GM21381 (cell line): Measurements from ENCODE around the gene SETD3.

Experiments used
- ATAC-seq: cut with Tn5 transposase; IDR thresholded peaks from one replicate; pipeline ENCODE4 v1.9.1; 2021; ENCODE audit warnings: mild to moderate bottlenecking, moderate library complexity; ENCODE audit not compliant: unreplicated experiment

SETD3 gene

DNA sequence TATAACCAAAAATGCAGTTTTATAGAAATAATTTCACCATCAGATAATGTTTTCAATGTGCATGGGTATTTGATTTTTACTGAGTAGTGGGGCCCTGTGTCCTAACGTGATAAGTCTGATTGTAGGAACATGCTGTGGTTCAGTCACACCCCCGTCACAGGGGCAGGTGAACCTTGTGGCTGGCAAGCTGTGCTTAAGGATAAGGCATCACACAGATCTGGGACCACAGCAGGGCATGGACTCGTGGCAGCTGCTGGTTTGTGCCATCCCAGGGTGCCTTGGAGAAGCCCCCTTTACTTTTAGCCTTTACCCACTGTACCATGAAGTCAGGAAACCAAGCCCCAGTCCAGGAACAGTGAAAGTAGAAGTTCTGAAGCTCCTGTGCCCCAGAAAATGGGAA lies 17.2 kb upstream of the SETD3 start:
- ATAC-seq, result no peak

- no peak for ATAC-seq
These were observed 16.7 kb upstream of the SETD3 start for GRCh38 chr14:99497341-99497740.

- no peak for ATAC-seq
These were observed 3.4 kb upstream of the SETD3 start for GRCh38 chr14:99484106-99484505.

GRCh38 chr14:99481745-99482099 lies 1.1 kb upstream of the SETD3 start:
- no peak for ATAC-seq

DNA sequence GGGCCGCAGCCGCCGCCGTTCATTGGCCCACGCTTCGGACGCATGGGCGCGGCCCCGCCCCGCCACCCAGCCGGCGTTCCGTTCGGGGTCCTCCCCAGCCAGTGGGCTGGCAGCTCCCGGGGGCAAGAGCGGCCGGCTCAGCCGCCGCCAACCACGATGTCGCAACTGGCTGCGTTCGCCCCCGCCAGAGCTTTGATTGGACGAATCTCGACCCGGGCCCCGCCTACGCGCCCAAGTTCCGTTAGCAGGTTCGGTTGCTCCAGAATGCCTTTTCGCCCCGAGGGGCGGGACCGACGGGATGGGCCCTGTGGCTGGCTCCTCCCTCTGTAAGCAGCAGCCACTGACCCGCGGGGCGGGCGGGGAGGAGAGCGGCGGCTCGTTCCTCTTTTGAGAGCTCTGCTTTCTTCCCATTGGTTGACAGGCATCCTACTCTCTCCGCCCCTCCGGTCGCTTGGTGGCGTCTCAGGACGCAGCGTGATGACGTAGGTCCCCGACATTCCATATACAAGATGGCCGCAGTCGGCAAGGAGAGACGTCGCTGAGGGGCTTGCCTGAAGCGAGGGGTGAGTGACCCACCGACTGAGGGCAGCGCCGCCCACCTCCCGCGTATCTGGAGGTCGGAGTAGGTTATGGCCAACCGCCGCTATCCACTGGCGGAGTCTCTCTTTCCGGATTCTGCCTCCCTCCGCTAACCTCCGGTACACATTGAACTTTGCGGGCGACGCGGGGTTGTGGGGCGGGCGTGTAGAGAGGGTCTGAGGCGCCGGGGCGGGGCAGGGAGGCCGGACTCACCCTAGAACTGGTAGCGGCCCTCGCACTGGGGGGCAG lies 472 bp upstream of the SETD3 start, which contains the start of gene CCNK:
Gene CCNK, plus strand, starts transcription at position 493 of the 828 bp plus-strand sequence. CDS start 11,269 bp downstream, outside the sequence.
- peak; percentile 82 for ATAC-seq

DNA sequence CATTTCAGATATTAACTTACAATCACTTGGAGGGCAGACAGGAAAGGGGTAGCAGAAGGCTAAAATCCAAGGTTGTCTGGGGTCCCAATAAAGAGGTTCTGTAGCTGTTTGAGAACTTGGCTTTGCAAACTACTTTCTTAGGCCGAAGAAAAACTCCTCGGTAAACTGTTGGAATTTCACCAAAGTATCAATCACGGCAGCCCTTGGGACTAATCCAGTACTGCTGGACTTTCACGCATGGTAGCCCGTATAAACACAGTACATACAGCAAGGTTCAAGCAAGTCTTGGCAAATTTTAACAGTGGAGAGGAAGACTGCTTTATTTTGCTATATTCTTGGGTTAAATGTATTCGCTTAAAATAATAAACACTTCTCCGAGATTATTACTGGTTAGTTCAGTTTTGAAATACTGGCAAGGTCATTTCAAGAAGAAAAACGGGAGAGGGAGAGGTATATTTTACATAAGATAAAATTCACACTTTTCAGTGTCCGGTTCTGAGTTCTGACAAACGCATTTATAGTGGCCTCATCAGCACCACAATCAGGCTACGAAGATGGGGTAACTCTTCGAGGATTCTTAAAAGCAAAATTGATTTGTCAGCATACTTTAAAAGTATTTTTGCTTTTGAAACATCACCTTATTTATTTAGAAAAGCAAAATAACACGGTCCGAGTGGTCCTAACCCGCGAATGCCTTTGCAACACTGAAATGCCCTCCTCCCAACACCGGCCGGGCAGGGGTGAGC lies 1.3 kb downstream of the SETD3 start:
- ATAC-seq, result no peak

DNA sequence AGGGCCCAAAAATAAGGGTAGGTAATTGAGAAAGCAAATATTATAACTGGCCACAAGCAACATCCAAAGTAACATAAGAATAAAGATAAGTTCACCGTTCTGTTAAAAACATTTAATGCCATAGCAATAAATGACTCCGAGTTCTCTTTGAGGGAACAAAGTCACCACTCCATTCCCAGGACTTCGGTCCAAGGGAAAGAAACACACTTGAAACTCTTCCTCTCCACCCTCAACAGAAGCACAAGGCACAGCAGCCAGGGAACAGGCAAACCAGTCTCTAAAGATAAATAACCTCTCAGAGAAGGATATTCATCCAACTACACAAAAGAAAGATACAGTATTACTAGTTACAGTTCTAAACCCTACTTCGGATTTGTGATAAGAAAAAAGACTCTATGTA lies 2.5 kb downstream of the SETD3 start:
- ATAC-seq, result no peak

- no peak for ATAC-seq
These were observed 3.8 kb downstream of the SETD3 start for GRCh38 chr14:99476864-99477263.

DNA sequence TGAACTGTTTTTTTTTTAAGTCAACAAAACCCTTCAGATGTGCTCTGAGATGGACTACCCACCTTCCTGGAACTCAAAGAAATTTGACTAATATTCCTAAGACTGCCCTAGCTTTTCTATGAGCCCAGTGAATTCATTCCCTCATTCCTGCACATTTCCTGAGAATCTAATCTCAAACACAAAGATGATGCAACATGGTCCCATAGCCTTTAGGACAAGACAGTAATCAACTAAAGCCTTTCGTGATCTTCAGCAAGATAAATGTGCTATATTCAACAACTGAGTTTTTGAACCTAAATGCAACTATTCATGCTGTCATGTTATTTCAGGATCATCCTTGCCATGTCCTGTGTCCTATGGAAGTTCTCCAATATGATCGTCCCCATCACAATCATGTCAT lies 5.0 kb downstream of the SETD3 start:
- no peak for ATAC-seq

- no peak for ATAC-seq
These were observed 5.5 kb downstream of the SETD3 start for GRCh38 chr14:99475179-99475578.

DNA sequence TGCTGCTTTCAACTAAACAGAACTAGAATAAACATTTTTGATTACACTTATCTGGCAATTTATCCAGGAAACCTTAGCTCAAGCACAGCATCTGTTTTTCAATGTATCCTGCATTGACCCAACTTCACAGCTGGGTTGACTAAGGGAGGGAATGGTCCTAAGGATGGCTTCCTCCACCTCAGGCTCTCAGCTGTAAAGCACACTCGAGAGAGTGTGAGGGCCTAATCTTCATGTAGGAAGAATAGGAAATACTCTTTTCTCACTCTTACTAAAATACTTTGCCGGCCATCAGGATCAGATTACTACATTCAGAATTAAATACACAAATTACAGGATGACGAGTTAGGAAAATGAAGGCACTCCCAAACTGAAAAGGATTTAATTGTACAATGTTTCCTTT lies 7.2 kb downstream of the SETD3 start:
- no peak for ATAC-seq

DNA sequence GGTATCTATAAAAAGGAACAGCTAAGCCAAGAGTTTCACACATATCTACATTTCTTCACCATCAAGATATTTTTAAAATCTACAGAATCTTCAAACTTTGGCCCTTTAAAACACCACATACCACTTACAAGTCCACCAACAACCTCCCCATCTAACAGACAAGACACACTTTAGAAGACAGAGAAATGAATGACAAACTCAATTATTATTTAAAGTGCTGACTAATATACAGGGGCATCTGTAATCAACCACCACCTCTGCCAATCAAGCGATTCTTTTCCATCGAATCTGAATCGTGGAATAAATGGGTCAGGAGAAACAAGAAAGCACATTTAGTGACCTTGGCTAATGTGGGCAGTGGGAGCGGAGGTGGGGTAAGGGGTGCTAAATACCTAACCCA lies 7.7 kb downstream of the SETD3 start:
- no peak for ATAC-seq

GRCh38 chr14:99471731-99472130 lies 8.9 kb downstream of the SETD3 start:
- no peak for ATAC-seq

GRCh38 chr14:99468836-99469592 lies 11.6 kb downstream of the SETD3 start:
- ATAC-seq, result no peak

DNA sequence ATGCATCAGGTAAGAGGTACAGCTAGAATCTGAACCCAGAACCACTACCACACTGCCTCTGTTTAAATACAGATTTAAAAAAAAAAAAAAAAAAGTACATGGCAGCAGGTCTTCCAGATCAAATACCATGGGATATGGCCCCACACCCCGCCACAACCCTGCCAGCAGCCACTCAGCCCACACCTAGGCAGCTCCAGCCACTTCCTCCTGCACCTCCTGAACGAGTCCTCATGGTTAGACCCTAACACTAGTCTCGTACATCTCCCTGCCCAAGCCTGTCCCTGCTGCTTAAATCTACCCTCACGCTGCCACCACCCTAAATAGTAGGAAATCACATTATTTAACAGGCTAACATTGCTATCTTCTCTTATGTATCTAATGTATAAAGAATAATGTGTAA lies 12.6 kb downstream of the SETD3 start:
- ATAC-seq, result no peak

DNA sequence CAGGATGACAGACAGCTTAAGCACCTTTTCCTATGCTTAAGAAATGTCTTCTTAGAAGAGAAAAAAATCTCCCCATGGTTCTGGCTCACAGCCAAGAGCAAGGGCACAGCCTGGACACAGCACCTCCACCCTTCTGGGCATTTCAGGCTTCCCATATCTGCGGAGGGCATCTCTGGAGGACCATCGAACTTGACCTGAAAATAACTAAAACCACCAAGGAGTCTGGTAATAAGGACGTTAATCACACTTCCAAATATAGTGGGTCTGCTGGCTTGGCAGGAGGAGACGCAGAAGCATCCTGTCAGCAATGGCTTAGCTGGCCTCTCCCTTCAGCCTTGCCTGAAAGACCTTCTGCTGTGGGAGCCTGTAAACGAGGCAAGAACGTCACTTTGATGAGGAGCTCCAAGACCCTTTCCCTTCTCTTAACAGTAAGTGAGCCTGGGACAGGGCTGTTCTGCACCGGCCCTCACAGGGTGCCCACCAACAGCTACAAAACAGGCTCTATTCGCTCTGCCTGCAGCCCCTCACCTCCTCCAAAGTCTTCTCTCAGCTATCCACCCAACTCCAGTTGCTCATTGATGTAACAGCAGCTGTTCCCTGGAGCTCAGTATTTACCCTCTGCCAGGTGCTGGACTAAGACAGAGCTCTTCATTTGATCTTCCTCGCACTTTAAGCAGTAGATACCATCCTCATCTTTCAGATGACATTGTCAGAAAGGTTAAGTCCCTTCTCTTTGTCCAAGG lies 13.2 kb downstream of the SETD3 start:
- ATAC-seq, result no peak

DNA sequence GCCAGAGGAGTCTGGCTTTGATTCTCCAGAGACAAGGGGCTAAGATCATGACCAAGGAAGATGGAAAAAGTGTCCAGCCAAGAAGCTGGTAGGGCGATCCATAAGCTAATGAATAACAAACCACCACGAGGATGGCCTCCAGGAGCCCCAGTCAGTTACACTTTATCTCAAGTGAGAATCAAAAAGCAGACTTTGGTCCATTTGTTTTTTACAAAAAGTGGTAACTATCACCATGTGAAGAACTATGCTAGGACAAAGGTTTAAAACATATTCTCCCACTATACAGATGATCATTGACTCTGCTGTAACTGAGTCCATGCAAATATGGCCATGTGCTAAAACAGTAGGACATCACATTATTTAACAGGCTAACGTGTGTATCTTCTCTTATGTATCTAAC lies 13.9 kb downstream of the SETD3 start:
- ATAC-seq, result no peak

- ATAC-seq, result no peak
These were observed 15.4 kb downstream of the SETD3 start for GRCh38 chr14:99465288-99465687.

- no peak for ATAC-seq
These were observed 16.7 kb downstream of the SETD3 start for GRCh38 chr14:99463974-99464373.

DNA sequence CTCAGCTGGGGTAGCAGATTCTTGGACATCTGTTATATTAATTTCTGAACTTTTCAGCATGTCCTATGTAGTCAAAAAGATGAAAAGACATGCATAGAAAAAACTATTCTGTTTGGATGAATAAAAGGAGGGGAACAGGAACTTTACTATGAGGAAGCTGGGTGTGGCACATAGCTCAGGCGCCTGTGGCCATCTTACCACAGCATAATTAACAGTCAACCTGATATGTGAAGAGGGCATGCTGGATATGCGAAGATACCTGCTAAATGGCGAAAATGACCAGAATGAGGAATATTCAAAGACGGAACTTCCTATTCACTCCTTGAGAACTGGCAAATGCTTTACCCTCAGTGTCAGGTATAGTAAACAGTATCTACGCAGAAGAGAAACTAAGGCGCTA lies 18.4 kb downstream of the SETD3 start:
- ATAC-seq, result no peak
